GM18873 (cell line): Measurements from ENCODE around the gene FOXC2.

Source experiments
- ATAC-seq: cut with Tn5 transposase; IDR thresholded peaks from one replicate; pipeline ENCODE4 v1.9.1; 2021; ENCODE audit warnings: mild to moderate bottlenecking, moderate library complexity, moderate number of reproducible peaks; ENCODE audit not compliant: unreplicated experiment, low FRiP score

The FOXC2 gene

DNA sequence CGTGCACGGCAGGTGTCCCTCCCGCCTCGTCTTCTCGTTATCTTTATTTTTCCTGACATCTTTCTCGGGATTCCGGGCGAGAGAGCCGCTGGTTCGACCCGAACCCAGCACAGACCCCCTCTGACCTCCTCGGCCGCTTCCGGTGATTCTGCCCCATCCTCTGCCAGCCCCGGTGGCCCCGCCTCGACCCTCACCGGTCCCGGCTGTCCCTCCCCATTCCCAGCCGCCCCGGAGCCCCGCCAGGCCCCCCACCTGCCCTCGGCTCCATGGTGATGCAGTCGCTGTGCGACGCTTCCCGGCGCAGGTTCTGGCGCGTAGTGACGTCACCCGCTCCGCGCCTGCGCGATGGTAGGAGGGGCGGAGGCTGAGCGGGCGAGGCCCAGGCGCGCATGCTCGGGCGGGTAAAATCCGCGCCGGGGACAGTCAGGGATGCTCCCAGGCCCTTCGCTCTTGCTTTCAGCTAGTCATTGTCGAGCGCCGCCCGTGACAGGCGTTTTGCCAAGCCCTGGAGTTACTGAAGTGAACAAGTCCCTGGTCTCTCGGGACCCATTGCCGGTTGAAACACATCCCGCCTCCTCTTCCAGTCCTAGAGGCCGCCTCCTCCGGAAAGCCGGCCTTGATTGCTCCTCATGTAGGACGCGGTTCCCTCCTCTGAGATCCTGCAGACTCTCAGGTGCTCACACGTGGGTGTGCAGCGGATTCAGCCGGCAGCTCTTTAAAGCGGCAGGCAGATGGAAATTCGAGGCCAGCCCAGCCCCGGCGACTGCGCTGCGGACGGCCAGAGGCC is 11.5 kb upstream of the FOXC2 start, which contains the start of gene MTHFSD:
Gene MTHFSD (minus strand): TSS at position 319 of the 787 bp plus-strand sequence. CDS start 51 bp downstream, at position 268.
- ATAC-seq: peak; percentile 48

DNA sequence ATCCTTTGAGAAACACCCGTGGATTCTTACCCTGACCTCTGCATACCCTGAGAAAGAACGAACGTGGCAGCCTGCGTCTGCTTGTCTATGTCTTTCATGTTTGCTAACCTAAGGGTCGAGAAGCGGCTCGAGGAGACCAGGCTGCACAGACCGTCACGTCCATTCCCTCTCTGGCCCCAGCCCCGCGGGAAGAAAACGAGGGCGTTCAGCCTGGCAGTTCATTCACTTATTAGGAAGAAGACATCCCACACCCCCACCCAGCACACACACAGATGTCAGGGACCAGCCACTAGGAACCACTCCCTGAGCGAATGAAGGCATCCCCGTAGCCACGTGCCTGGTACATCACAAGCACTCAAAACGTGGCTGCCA is 10.9 kb upstream of the FOXC2 start:
- ATAC-seq: no peak

DNA sequence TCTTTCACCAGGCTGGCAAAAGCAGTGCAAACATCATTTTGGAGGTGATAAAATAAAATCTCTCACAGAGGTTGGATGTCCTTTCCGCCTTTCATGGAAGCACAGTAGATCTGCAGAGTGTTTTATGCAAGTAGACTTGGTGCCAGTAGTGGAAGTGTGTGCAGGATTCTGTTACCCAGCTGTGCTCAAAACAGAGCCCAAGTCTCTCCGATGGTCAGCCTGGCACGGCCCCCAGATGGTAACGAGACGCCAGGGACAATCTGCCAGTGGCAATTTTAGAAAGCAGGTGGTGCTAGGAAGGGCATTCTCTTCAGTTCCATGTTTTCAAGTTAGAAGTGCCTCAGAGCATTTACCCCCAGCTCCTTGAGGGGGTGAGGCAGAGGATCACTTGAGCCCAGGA is 10.1 kb upstream of the FOXC2 start:
- ATAC-seq: no peak

DNA sequence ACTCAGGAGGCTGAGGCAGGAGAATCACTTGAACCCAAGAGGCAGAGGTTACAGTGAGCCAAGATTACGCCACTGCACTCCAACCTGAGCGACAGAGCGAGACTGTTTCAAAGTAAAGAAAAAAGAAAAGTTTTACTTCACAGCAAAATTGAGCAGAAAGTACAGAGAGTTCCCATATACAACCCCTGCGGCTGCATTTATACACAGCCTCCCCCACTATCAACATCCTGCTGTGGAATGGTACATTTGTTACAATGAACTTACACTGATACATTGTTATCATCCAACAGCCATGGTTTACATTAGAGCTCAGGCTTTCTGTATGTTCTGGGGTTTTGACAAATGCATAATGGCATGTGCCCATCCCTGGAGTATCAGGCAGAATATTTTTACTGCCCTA is 9.0 kb upstream of the FOXC2 start:
- ATAC-seq: no peak

DNA sequence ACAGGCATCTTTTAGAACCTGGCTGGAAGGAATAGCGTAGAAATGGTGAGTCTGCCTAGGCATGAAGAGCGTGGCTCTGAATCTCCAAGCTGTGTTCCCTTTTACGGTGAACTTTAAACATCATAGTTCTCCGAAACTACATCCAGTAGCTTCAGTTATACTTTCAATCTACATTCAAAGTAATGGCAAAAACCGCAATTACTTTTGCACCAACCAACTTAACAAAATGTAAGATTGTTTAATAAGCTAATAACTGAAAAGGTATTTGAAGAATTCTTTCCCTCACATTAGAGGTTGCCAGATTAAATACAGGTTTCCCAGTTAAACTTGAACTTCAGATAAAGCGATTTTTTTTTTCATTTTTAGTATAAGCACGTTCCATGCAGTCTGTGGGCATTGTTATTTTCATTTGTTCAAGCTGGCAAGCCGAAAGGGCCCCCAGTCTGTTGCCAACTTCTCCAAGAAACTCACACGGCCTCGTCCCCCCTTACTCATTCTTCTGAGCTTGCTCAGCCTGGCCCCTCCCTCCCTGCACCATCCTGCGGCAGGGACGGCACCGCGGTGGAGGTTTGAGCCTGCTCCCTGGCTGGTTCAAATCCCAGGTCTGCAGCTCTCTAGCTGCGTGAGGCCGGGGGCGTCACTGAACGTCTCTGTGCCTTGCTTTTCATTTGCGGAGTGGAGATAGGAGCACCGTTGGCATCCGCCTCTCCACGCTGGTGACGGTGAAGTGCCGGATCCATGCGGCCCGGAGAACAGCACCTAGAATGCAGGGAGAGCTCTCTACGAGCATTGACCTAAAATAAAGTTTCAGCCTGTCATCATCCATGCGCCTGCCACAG is 8.1 kb upstream of the FOXC2 start:
- ATAC-seq: no peak

DNA sequence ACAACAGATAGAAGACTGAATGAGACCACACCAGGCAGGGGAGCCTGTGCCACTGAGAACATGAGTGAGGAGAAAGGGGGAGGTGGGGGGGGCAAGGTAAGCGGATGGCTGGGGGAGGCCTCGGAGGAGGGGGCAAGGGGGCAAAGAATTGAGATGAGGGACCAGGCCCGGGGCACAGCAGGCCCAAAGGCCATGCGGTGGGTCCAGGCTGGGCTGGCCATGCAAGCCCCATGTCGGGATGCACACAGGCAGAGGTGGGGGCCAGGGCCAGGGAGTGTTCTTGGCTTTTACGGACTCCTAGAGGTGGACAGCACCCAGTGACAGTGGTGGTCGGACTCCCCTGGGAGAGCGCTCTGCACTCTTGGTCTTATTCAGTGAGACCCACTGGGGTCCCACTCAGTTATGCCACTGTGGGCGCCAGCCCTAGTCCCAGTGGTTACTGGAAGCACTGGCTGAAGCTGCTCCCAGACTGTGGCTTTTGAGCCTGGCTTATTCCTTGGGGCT is 6.8 kb upstream of the FOXC2 start:
- no peak for ATAC-seq

DNA sequence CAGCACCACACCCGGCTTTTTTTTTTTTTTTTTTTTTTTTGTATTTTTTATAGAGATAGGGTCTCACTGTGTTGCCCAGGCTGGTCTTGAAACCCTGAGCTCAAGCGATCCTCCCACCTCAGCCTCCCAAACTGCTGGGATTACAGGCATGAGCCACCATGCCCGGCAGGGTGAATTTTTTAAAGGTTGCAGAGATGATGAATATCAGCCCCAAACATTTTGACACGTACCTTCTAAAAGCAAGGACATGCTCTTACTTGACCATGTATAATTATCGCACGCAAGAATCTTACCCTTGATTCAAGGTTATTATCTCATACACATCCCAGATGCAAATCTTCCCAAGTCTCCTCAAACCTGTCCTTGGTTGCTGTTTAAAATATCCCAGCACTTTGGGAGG is 4.3 kb upstream of the FOXC2 start:
- ATAC-seq: no peak

DNA sequence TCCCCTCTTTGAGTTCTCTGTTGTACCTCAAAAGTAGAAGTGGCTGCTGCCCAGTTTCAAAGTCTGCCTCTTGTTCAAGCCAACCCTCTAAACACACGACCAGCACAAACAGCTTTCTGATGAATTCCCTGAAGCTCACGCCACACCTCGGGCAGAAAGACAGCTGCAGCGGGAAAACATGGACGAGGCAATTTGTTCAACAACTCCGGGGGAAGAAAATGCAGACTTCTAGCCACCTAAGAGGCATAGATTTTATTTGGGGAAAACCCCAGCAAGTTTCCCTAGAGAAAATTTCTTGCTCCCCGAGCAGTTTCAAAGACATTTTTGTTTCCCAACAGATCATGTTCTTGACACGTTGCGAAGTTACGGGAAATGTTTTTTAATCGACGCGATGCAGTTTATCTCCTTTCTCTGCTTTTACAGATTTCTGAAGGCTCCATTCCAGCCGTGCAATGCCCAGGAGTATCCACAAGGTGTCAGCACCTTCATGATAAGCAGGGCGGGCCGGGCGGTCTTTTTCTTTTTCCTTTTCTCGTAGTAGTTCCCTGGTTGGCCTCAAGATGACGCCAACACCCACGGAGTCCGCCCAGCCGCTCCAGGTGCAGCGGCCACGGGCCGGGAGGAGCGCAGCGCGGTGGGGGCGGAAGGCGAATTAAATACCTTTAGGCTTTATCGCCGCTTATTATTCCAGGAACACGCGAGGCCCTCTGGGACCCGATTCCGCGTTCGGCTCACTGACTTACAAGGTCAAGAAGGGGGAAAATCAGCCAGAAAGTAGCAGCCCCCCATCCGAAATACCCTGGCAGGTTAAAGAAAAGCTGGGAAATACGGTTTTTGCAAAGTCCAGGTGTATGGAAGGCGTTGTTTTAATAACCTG is 2.9 kb upstream of the FOXC2 start:
- peak; percentile 49 for ATAC-seq

DNA sequence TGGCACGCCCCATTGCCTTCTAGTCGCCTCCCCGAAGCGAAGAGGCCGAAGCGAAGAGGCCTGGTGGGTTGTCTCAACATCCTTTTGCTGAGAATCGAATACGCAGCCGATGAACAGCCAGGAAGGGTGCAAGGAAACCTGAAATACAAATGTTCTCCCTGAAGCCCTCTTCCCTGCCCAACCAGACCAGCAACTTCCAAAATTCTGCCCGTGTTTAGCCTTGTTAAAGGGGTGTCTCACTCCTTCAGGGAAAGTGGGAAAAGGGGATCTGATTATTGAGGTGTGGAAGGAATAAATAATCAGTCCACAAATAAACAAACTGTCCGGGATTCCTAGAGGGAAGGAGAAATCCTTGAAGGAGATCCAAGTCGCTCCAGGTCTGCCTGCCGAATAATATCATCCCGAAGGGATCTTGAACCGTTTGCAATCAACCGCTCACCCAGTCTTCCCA is 1.4 kb upstream of the FOXC2 start:
- ATAC-seq: no peak

DNA sequence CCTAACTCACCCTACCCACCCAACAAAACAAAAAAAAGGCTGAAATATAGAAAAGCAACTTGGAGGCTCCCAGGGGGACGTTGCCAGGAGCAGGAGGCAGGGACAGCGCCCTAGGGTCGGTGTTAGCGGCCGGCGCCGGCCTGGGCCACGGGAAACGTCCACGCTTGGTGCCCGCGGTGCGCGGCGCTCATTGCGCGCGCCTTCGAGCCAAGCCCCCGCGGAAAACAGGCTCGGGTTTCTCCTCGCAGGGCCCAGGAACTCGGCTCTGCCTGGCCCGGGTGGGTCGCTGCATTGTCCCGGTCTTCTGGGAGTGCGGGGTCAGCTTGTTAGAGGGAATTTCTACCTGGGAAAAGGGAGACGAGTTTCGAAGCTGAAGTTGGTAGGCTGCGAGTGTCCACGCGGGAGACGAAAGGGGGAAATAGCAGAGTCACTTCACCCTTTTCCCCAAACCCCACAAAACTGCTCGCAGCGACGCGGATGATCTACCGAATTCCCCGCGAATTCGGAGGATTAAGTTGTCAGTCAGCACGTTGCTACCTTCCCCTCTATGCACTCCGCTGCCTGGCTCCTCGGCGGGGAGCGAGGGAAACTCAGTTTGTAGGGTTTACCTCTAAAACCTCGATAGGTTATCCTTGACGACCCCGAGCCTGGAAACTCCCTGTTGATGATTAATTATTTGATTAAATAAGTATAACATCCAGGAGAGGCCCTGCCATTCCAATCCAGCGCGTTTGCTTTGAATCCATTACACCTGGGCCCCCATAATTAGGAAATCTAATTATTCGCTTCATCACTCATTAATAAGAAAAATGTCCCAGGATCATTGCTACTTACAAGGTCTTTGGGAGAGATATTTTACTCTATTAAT is 751 bp upstream of the FOXC2 start:
- ATAC-seq: no peak

DNA sequence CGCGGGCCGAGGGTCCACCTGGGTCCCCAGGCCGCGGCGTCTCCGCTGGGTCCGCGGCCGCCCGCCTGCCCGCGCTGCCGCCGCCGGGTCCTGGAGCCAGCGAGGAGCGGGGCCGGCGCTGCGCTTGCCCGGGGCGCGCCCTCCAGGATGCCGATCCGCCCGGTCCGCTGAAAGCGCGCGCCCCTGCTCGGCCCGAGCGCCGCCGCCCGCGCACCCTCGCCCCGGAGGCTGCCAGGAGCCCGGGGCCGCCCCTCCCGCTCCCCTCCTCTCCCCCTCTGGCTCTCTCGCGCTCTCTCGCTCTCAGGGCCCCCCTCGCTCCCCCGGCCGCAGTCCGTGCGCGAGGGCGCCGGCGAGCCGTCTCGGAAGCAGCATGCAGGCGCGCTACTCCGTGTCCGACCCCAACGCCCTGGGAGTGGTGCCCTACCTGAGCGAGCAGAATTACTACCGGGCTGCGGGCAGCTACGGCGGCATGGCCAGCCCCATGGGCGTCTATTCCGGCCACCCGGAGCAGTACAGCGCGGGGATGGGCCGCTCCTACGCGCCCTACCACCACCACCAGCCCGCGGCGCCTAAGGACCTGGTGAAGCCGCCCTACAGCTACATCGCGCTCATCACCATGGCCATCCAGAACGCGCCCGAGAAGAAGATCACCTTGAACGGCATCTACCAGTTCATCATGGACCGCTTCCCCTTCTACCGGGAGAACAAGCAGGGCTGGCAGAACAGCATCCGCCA is 504 bp downstream of the FOXC2 start:
- ATAC-seq: no peak

DNA sequence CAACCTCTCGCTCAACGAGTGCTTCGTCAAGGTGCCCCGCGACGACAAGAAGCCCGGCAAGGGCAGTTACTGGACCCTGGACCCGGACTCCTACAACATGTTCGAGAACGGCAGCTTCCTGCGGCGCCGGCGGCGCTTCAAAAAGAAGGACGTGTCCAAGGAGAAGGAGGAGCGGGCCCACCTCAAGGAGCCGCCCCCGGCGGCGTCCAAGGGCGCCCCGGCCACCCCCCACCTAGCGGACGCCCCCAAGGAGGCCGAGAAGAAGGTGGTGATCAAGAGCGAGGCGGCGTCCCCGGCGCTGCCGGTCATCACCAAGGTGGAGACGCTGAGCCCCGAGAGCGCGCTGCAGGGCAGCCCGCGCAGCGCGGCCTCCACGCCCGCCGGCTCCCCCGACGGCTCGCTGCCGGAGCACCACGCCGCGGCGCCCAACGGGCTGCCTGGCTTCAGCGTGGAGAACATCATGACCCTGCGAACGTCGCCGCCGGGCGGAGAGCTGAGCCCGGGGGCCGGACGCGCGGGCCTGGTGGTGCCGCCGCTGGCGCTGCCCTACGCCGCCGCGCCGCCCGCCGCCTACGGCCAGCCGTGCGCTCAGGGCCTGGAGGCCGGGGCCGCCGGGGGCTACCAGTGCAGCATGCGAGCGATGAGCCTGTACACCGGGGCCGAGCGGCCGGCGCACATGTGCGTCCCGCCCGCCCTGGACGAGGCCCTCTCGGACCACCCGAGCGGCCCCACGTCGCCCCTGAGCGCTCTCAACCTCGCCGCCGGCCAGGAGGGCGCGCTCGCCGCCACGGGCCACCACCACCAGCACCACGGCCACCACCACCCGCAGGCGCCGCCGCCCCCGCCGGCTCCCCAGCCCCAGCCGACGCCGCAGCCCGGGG is 1.3 kb downstream of the FOXC2 start:
- no peak for ATAC-seq

DNA sequence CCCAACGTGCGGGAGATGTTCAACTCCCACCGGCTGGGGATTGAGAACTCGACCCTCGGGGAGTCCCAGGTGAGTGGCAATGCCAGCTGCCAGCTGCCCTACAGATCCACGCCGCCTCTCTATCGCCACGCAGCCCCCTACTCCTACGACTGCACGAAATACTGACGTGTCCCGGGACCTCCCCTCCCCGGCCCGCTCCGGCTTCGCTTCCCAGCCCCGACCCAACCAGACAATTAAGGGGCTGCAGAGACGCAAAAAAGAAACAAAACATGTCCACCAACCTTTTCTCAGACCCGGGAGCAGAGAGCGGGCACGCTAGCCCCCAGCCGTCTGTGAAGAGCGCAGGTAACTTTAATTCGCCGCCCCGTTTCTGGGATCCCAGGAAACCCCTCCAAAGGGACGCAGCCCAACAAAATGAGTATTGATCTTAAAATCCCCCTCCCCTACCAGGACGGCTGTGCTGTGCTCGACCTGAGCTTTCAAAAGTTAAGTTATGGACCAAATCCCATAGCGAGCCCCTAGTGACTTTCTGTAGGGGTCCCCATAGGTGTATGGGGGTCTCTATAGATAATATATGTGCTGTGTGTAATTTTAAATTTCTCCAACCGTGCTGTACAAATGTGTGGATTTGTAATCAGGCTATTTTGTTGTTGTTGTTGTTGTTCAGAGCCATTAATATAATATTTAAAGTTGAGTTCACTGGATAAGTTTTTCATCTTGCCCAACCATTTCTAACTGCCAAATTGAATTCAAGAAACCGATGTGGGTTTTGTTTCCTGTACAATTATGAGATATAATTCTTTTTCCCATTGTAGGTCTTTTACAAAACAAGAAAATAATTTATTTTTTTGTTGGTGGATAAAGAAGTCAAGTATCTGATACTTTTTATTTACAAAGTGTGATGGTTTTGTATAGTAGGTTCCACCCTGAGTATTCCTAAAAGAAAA is 2.3 kb downstream of the FOXC2 start:
- no peak for ATAC-seq

DNA sequence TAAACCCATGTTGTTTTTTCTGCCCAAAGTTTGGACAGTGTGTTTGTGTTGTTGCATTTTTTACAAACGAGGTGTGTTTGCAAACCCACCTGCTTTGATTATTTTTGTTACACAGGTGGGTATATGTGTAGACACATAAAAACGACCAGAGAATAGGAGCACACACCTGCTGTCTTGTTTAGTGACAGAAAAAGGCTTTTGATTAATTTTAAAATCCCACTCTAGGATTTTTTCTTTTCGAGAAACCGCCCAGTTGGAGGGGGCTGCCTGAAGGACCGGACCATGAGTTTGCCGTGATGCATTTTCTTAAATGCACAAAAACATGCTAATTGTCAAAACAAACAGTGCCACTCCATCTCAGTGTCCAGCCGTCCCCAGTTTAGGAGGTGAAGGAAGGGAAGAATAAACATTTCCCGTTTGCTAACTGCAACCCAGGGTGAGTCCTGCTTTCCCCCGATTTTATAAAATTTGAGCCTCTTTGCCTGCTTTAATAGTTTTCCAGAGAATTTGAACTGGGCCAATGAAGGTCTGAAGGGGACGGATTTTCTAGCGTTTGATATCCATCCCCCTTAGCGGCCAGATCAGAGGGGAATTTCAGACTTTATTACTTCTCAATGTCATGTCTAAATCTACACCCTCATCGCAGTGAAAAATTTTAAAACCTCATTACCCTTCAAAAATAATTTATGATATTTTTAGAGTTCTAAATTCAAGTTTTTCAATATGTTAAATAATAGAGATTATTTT is 3.2 kb downstream of the FOXC2 start:
- no peak for ATAC-seq

DNA sequence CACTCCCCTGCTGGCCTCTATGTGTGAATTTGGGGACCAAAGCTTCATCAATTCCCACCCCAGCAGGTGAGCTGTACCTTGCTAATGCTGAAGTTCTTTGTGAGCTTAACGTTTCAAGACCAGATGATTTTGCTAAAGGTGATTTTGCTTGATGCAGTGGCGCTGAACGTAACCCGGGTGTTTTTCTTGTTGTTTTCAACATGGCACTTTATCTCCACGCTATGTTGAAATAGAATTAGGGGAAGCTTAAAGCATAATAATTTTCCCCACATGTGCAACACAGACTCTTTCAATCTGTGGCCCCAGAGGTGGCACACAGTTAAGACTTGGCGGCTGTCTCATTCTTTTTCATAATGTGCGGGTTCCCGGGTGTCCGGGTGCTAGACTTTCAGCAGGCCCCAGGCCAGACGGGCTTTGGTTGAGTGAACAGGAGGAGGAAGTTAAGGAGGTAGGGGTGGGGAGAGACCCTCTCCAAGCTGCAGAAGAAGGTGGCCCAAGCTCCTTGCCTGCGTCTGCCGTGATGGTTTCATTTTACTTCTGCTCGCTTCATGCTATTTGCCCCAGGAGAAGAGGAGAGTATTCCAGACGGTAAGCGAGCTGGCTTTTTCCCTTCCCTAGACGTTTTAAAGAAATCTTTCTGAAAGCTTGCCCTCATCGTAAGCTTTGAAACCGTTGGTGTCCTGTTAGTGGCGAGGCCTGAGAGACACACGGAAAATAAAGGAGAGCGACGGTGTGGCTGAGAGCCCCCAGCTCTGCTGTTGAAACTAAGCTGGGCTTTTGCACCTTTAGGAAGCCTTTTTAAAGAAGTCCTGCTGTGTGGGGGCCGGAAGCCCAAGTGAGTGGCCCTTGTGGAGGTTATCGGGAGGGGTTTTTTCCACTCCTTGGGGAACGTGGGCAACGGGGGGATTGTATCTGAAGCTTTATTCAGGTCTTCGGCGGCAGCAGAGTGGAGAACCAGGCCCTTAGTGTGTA is 4.2 kb downstream of the FOXC2 start:
- ATAC-seq: no peak
